IMR-90 (cell line): ENCODE measurements around the gene HSD17B14. TPM values are rescaled to one million over a fixed set of nuclear protein-coding genes. Genes with fewer than 3 reads are reported as not detected.

Source experiments
- ATAC-seq: fragments of 200-7000 bp; cut with Tn5 transposase; 2 replicates; pipeline ENCODE4 v1.9.1; 2020; ENCODE audit warnings: low read depth, mild to moderate bottlenecking, moderate library complexity
- BruUV-seq: library from RNA; stranded (reverse); fragments of 400-500 nt; replicated peaks from 2 replicates; lab custom pipeline; 2021; lab: Mats Ljungman, UMichigan
- CTCF ChIA-PET: fragments of 300-600 bp; formaldehyde crosslinking; extraction: SDS; loops from one replicate; lab custom pipeline; 2021; ENCODE audit warnings: antibody characterized with exemption; lab: Yijun Ruan, JAX
- POLR2A ChIA-PET: fragments of 300-600 bp; sonication (Branson Sonifier 250); formaldehyde crosslinking; loops from one replicate; lab custom pipeline; 2022; ENCODE audit warnings: antibody characterized with exemption; ENCODE audit not compliant: unreplicated experiment; lab: Charles Lee
- DNase-seq: peaks from one replicate; pipeline ENCODE4 v3.0.0; 2013
- H2AFZ ChIP-seq: replicated peaks from 2 replicates; pipeline ENCODE3; 2013; ENCODE audit warnings: low read length, mild to moderate bottlenecking; ENCODE audit not compliant: poor library complexity
- H2AK5ac ChIP-seq: 2 replicates; pipeline ENCODE4 v1.6.1; 2013; ENCODE audit warnings: low read depth, low read length, inconsistent platforms
- H2AK9ac ChIP-seq: replicated peaks from 2 replicates; pipeline ENCODE3; 2013; ENCODE audit warnings: mild to moderate bottlenecking, low read depth, low read length, moderate library complexity; ENCODE audit not compliant: poor library complexity
- H2BK120ac ChIP-seq: 2 replicates; pipeline ENCODE4 v1.6.1; 2013; ENCODE audit warnings: low read depth, low read length, inconsistent platforms
- H2BK15ac ChIP-seq: 3 replicates; pipeline ENCODE4 v1.6.1; 2013; ENCODE audit warnings: low read depth, low read length, inconsistent platforms
- H2BK20ac ChIP-seq: 2 replicates; pipeline ENCODE4 v1.6.1; 2013; ENCODE audit warnings: low read depth, mild to moderate bottlenecking, inconsistent platforms, low read length, moderate library complexity
- H2BK5ac ChIP-seq: 2 replicates; pipeline ENCODE4 v1.6.1; 2013; ENCODE audit warnings: mild to moderate bottlenecking, low read depth, low read length, inconsistent platforms; ENCODE audit not compliant: poor library complexity, severe bottlenecking
- H3K14ac ChIP-seq: replicated peaks from 2 replicates; pipeline ENCODE4 v1.6.1; 2013; ENCODE audit warnings: low read depth, low read length, inconsistent platforms
- H3K18ac ChIP-seq: 2 replicates; pipeline ENCODE4 v1.6.1; 2013; ENCODE audit warnings: low read depth, low read length, control low read depth
- H3K23ac ChIP-seq: 2 replicates; pipeline ENCODE4 v1.6.1; 2013; ENCODE audit warnings: low read depth, low read length, inconsistent platforms
- H3K27ac ChIP-seq: 2 replicates; pipeline ENCODE4 v1.5.1; 2013; ENCODE audit warnings: mild to moderate bottlenecking, control low read depth, low read length; ENCODE audit not compliant: insufficient read depth
- H3K27me3 ChIP-seq: 2 replicates; pipeline ENCODE4 v1.6.1; 2013; ENCODE audit warnings: low read length; ENCODE audit not compliant: control insufficient read depth, insufficient read depth
- H3K36me3 ChIP-seq: 2 replicates; pipeline ENCODE4 v1.6.1; 2013; ENCODE audit warnings: low read length, mixed read lengths; ENCODE audit not compliant: control insufficient read depth, insufficient read depth
- H3K4ac ChIP-seq: 2 replicates; pipeline ENCODE4 v1.6.1; 2013; ENCODE audit warnings: low read depth, low read length, inconsistent platforms
- H3K4me1 ChIP-seq: 2 replicates; pipeline ENCODE4 v1.6.1; 2013; ENCODE audit warnings: low read length, mixed read lengths; ENCODE audit not compliant: control insufficient read depth, insufficient read depth
- H3K4me2 ChIP-seq: 2 replicates; pipeline ENCODE4 v1.6.1; 2013; ENCODE audit warnings: low read depth, mild to moderate bottlenecking, control low read depth, low read length, moderate library complexity
- H3K4me3 ChIP-seq: 2 replicates; pipeline ENCODE4 v1.5.1; 2013; ENCODE audit warnings: low read depth, mild to moderate bottlenecking, control low read depth, low read length, moderate library complexity; ENCODE audit not compliant: insufficient read depth
- H3K56ac ChIP-seq: 2 replicates; pipeline ENCODE4 v1.6.1; 2013; ENCODE audit warnings: low read length, inconsistent platforms; ENCODE audit not compliant: insufficient read depth; ENCODE audit errors: extremely low read depth
- H3K79me1 ChIP-seq, 2 experiments: 2 replicates each; pipeline ENCODE4 v1.6.1; 2013; ENCODE audit warnings: low read length in 2 of 2, inconsistent platforms in 1 of 2, low read depth in 1 of 2
- H3K9ac ChIP-seq: 2 replicates; pipeline ENCODE4 v1.6.1; 2013; ENCODE audit warnings: low read depth, low read length, control low read depth
- H3K9me1 ChIP-seq: 2 replicates; pipeline ENCODE4 v1.6.1; 2013; ENCODE audit warnings: low read length, inconsistent platforms; ENCODE audit not compliant: insufficient read depth
- H3K9me3 ChIP-seq: 2 replicates; pipeline ENCODE4 v1.6.1; 2013; ENCODE audit warnings: low read length; ENCODE audit not compliant: control insufficient read depth, insufficient read depth
- H4K20me1 ChIP-seq: 2 replicates; pipeline ENCODE4 v1.6.1; 2013; ENCODE audit warnings: low read length, inconsistent platforms; ENCODE audit not compliant: insufficient read depth
- H4K5ac ChIP-seq: 2 replicates; pipeline ENCODE4 v1.6.1; 2013; ENCODE audit warnings: mild to moderate bottlenecking, low read depth, low read length, control low read depth
- H4K8ac ChIP-seq, 2 experiments: 2 replicates each; pipeline ENCODE4 v1.6.1; 2013; ENCODE audit warnings: low read depth in 2 of 2, low read length in 2 of 2, control low read depth in 1 of 2, inconsistent platforms in 1 of 2
- H4K91ac ChIP-seq: 2 replicates; pipeline ENCODE4 v1.6.1; 2013; ENCODE audit warnings: low read depth, low read length, inconsistent platforms; ENCODE audit not compliant: insufficient read depth
- BHLHE40 ChIP-seq: fragments of 150-350 bp; IDR thresholded peaks from 2 replicates; pipeline ENCODE4 v1.6.1; 2016; ENCODE audit warnings: mild to moderate bottlenecking, low read depth, low read length
- CEBPB ChIP-seq: IDR thresholded peaks from 2 replicates; pipeline ENCODE4 v1.6.1; 2012; ENCODE audit warnings: low read depth, low read length, improper control_type of control experiment
- MAZ ChIP-seq: IDR thresholded peaks from 2 replicates; pipeline ENCODE4 v1.6.1; 2012; ENCODE audit warnings: low read depth, mild to moderate bottlenecking, low read length, improper control_type of control experiment, moderate library complexity, borderline replicate concordance
- POLR2A ChIP-seq: IDR thresholded peaks from 2 replicates; pipeline ENCODE4 v1.6.1; 2012; ENCODE audit warnings: mild to moderate bottlenecking, low read depth, low read length
- RAD21 ChIP-seq: IDR thresholded peaks from 2 replicates; pipeline ENCODE4 v1.6.1; 2012; ENCODE audit warnings: low read length, improper control_type of control experiment
- WGBS, 2 experiments: methylation state at CpG; one replicate each; pipeline versions ENCODE4 v1.1.5 to v1.1.7; 2013; ENCODE audit warnings: missing lambda C conversion rate in 2 of 2; ENCODE audit not compliant: insufficient read length in 1 of 2; ENCODE audit errors: extremely low coverage in 2 of 2; 5-methylcytosine and 5-hydroxymethylcytosine counted together
- dilution Hi-C: fragments of 300-500 bp; cut with HindIII; formaldehyde crosslinking; loops from one replicate; pipeline ENCODE4 v1.14.3; 2018; ENCODE audit warnings: low sequenced_read_pairs; ENCODE audit not compliant: unreplicated experiment
- in situ Hi-C: fragments of 300-500 bp; cut with MboI; formaldehyde crosslinking; loops from 3 replicates; pipeline ENCODE4 v1.14.3; 2019; ENCODE audit warnings: low sequenced_read_pairs, inconsistent platforms, mixed read lengths
- intact Hi-C: fragments of 100-400 bp; cut with micrococcal nuclease; formaldehyde crosslinking; loops from 2 replicates; pipeline ENCODE4 v1.10.0; 2022
- polyA plus RNA-seq, 3 experiments: library from polyadenylated mRNA; depleted of rRNA; stranded (reverse); fragments of >200 nt; gene quantifications; 2 replicates each; pipeline ENCODE4 v1.2.3, GENCODE V29; 2012; ENCODE audit warnings: low replicate concordance in 1 of 3
- total RNA-seq: library from RNA; depleted of rRNA; stranded (reverse); fragments of >200 nt; gene quantifications from 2 replicates; pipeline ENCODE4 v1.2.3, GENCODE V29; 2012

HSD17B14 gene
- total and polyA plus RNA-seq, 2 of the 4 experiments (the other 2 are of a cell fraction), result 0.54 to 4.5 TPM

DNA sequence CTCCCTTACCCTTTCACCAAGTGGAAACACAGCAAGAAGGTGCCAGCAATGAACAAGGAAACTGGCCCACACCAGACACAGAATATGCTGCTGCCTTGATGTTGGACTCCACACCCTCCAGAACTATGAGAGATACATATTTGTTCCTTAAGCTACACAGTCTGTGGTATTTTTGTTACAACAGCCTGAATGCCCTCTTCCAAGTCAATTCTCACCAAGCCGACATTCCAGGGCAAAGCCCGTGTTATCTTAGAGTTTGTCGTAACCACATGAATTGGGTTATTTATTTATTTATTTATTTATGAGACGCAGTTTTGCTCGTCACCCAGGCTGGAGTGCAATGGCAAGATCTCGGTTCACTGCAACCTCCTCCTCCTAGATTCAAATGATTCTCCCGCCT, 66.0 kb downstream of the HSD17B14 start:
- POLR2A ChIA-PET, result no interaction called here
- no peak overlapping the region for H3K9ac ChIP-seq
- no peak overlapping the region for H4K8ac ChIP-seq
- in situ Hi-C loops (no loop called here), dilution Hi-C loops (no loop called here), intact Hi-C loops (no loop called here)
- no peak overlapping the region for H3K23ac ChIP-seq
- H3K14ac ChIP-seq, result no peak overlapping the region
- no peak for TF ChIP-seq RAD21
- no peak for TF ChIP-seq POLR2A
- no peak for TF ChIP-seq CEBPB
- TF ChIP-seq MAZ, result no peak
- 0 out of 2 replicates have a peak, but pooled peaks have one; percentile 9 for TF ChIP-seq BHLHE40
- no peak overlapping the region for H2AK5ac ChIP-seq
- H2AFZ ChIP-seq, result no peak overlapping the region
- H2AK9ac ChIP-seq, result no peak overlapping the region
- no peaks in the 10 kb centered on the region for H3K9me1 ChIP-seq
- no peak overlapping the region for H3K4ac ChIP-seq
- no peak overlapping the region for H2BK15ac ChIP-seq
- H2BK20ac ChIP-seq, result no peak overlapping the region
- H3K18ac ChIP-seq, result no peak overlapping the region
- H3K4me1 ChIP-seq, result no peaks in the 10 kb centered on the region
- H4K20me1 ChIP-seq, result no peaks in the 10 kb centered on the region
- no TSS peak for BruUV-seq
- H3K36me3 ChIP-seq, result no peaks in the 10 kb centered on the region
- no peak overlapping the region for H3K4me3 ChIP-seq
- no peak overlapping the region for H3K56ac ChIP-seq
- CTCF ChIA-PET, result no interaction called here
- peaks cover 28% of the 10 kb centered on the region for H3K27me3 ChIP-seq
- no peak overlapping the region for H4K91ac ChIP-seq
- WGBS, 2 experiments, result no CpG with 5 or more reads among the region's 7 CpGs
- H3K79me1 ChIP-seq, result no peaks in the 10 kb centered on the region
- no peak overlapping the region for H2BK5ac ChIP-seq
- no peak overlapping the region for H2BK120ac ChIP-seq
- H4K5ac ChIP-seq, result no peak overlapping the region
- no peak; the same call in 1 of the 2 replicates for ATAC-seq
- H3K4me2 ChIP-seq, result no peak overlapping the region
- H3K27ac ChIP-seq, result no peak overlapping the region
- H3K9me3 ChIP-seq, result no peaks in the 10 kb centered on the region
- no peak for DNase-seq
